Measurements from ENCODE around the gene PCGF3. TPM values are rescaled to one million over a fixed set of nuclear protein-coding genes. Genes with fewer than 3 reads are reported as not detected.

PCGF3 gene
- total RNA-seq, 1 experiment from 2014 or later = 66.3 TPM

DNA sequence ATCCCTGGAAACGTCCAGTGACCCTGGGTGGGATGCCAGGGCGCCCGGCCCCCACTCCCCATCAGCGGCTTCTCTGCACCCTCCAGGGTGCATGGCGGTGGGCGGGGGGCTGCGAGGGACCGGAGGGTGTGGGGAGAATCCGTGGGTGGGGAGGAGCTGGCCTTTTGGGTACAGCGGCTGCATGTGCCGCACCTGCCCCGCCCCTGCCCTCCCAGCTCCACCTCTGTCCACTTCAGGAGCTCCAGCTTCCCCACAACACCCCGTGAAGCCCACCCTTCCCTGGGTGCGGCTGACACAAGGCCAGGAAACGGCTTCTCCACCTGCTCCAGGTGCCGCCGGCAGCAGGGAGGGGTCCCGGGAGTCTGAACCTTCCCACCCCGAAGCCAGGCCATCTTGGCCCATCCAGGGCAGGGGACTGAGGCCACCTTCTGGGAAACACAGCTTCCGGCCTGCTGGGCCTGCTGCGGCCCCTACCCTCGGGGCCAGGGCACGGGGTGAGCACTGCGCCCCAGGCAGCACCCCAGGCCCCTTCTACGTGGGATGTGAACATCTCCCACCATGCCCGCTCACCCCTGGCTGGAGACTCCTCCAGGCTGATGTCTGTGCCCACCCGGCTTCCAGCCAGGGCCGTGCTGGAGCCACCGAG is 85.7 kb downstream of the PCGF3 start:
- no peaks in the 10 kb centered on the region for H3K9me2 ChIP-seq (ENCODE audit: insufficient read depth)
- TF ChIP-seq JUND (IDR thresholded peaks at IDR 0.05) (no peak), CBX3 (IDR thresholded peaks at IDR 0.05; ENCODE audit: low read depth) (no peak), EZH2 (IDR thresholded peaks at IDR 0.05) (no peak), TCF7L2 (IDR thresholded peaks at IDR 0.05; ENCODE audit: borderline replicate concordance, extremely low read depth, insufficient read depth, insufficient read length) (no peak), YY1 (IDR thresholded peaks at IDR 0.05; ENCODE audit: extremely low read depth, insufficient replicate concordance, low read depth, low read length) (no peak), CEBPB (IDR thresholded peaks at IDR 0.05; ENCODE audit: low read depth) (no peak), EZH2phosphoT487 (IDR thresholded peaks at IDR 0.05; ENCODE audit: borderline replicate concordance) (no peak), RAD21 (IDR thresholded peaks at IDR 0.05; ENCODE audit: low read depth) (no peak), SP1 (IDR thresholded peaks at IDR 0.05; ENCODE audit: low read depth) (no peak), EGR1 (IDR thresholded peaks at IDR 0.05; ENCODE audit: low read depth) (no peak), SRF (IDR thresholded peaks at IDR 0.05; ENCODE audit: low read depth) (no peak), SIN3A (IDR thresholded peaks at IDR 0.05; ENCODE audit: low read depth) (no peak), ZFX (IDR thresholded peaks at IDR 0.05) (no peak), ZNF274 (IDR thresholded peaks at IDR 0.05; ENCODE audit: low read depth, low read length) (no peak)
- TF ChIP-seq, protein P1, sequence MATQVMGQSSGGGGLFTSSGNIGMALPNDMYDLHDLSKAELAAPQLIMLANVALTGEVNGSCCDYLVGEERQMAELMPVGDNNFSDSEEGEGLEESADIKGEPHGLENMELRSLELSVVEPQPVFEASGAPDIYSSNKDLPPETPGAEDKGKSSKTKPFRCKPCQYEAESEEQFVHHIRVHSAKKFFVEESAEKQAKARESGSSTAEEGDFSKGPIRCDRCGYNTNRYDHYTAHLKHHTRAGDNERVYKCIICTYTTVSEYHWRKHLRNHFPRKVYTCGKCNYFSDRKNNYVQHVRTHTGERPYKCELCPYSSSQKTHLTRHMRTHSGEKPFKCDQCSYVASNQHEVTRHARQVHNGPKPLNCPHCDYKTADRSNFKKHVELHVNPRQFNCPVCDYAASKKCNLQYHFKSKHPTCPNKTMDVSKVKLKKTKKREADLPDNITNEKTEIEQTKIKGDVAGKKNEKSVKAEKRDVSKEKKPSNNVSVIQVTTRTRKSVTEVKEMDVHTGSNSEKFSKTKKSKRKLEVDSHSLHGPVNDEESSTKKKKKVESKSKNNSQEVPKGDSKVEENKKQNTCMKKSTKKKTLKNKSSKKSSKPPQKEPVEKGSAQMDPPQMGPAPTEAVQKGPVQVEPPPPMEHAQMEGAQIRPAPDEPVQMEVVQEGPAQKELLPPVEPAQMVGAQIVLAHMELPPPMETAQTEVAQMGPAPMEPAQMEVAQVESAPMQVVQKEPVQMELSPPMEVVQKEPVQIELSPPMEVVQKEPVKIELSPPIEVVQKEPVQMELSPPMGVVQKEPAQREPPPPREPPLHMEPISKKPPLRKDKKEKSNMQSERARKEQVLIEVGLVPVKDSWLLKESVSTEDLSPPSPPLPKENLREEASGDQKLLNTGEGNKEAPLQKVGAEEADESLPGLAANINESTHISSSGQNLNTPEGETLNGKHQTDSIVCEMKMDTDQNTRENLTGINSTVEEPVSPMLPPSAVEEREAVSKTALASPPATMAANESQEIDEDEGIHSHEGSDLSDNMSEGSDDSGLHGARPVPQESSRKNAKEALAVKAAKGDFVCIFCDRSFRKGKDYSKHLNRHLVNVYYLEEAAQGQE (IDR thresholded peaks at IDR 0.05; ENCODE audit: low read depth) = no peak
- TF ChIP-seq, protein P2, sequence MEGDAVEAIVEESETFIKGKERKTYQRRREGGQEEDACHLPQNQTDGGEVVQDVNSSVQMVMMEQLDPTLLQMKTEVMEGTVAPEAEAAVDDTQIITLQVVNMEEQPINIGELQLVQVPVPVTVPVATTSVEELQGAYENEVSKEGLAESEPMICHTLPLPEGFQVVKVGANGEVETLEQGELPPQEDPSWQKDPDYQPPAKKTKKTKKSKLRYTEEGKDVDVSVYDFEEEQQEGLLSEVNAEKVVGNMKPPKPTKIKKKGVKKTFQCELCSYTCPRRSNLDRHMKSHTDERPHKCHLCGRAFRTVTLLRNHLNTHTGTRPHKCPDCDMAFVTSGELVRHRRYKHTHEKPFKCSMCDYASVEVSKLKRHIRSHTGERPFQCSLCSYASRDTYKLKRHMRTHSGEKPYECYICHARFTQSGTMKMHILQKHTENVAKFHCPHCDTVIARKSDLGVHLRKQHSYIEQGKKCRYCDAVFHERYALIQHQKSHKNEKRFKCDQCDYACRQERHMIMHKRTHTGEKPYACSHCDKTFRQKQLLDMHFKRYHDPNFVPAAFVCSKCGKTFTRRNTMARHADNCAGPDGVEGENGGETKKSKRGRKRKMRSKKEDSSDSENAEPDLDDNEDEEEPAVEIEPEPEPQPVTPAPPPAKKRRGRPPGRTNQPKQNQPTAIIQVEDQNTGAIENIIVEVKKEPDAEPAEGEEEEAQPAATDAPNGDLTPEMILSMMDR (IDR thresholded peaks at IDR 0.05 in 2 of 3, conservative IDR thresholded peaks at IDR 0.05 in 1 of 3; ENCODE audit: borderline replicate concordance in 1 of 3, insufficient read depth in 1 of 3, low read depth in 2 of 3, low read length in 2 of 3) = no peak
- TF ChIP-seq, protein P3, sequence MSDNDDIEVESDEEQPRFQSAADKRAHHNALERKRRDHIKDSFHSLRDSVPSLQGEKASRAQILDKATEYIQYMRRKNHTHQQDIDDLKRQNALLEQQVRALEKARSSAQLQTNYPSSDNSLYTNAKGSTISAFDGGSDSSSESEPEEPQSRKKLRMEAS (IDR thresholded peaks at IDR 0.05) = no peak
- TF ChIP-seq, protein P4, sequence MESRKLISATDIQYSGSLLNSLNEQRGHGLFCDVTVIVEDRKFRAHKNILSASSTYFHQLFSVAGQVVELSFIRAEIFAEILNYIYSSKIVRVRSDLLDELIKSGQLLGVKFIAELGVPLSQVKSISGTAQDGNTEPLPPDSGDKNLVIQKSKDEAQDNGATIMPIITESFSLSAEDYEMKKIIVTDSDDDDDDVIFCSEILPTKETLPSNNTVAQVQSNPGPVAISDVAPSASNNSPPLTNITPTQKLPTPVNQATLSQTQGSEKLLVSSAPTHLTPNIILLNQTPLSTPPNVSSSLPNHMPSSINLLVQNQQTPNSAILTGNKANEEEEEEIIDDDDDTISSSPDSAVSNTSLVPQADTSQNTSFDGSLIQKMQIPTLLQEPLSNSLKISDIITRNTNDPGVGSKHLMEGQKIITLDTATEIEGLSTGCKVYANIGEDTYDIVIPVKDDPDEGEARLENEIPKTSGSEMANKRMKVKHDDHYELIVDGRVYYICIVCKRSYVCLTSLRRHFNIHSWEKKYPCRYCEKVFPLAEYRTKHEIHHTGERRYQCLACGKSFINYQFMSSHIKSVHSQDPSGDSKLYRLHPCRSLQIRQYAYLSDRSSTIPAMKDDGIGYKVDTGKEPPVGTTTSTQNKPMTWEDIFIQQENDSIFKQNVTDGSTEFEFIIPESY (IDR thresholded peaks at IDR 0.05; ENCODE audit: extremely low read depth, insufficient replicate concordance, low read length) = no peak
- ATAC-seq (no peak), DNase-seq (ENCODE audit: low read depth, low spot score) (no peak)
- no peaks in the 10 kb centered on the region for H3K79me2 ChIP-seq (ENCODE audit: insufficient read depth, low read length)
- intact Hi-C loops (cut with micrococcal nuclease) = no loop called here
- no peaks in the 10 kb centered on the region for H4K20me1 ChIP-seq (ENCODE audit: insufficient read depth)
- ChIA-PET CTCF (no interaction called here), POLR2A (no interaction called here), RAD21 (ENCODE audit: low non-redundant PET in 1 of 2, low total read pairs in 2 of 2, uncharacterized antibody in 2 of 2, unreplicated experiment in 2 of 2) (no interaction called here)
- H3K9ac ChIP-seq (ENCODE audit: low read length) = no peak overlapping the region
- no peaks in the 10 kb centered on the region for H3K9me3 ChIP-seq (ENCODE audit: control insufficient read depth in 1 of 2, insufficient read depth in 1 of 2, low read depth in 1 of 2, low read length in 2 of 2)
- no peaks in the 10 kb centered on the region for H3K4me1 ChIP-seq (ENCODE audit: control insufficient read depth in 1 of 2, insufficient read depth in 2 of 2, low read length in 2 of 2)
- no peak overlapping the region for H3K4me2 ChIP-seq (ENCODE audit: low read length)
- H3K27ac ChIP-seq (ENCODE audit: low read depth, low read length) = no peak overlapping the region
- no peak overlapping the region for H3K4me3 ChIP-seq (replicated peaks in 1 of 2; ENCODE audit: low read depth in 1 of 2, low read length in 2 of 2)
- no peaks in the 10 kb centered on the region for H3K36me3 ChIP-seq (ENCODE audit: control insufficient read depth in 1 of 2, insufficient read depth in 2 of 2, low read length in 2 of 2)
- no peaks in the 10 kb centered on the region for H3K27me3 ChIP-seq (ENCODE audit: insufficient read depth, low read length)
- no peak overlapping the region for H2AFZ ChIP-seq (ENCODE audit: low read depth, low read length, poor library complexity, severe bottlenecking)
- BruUV-seq (replicated peaks) = no TSS peak
